ENCODE measurements around the gene ATP7B. TPM values are rescaled to one million over a fixed set of nuclear protein-coding genes. Genes with fewer than 3 reads are reported as not detected.

Gene ATP7B
- total RNA-seq, 2 donors from 2014 or later, result 20.4 to 29.2 TPM

DNA sequence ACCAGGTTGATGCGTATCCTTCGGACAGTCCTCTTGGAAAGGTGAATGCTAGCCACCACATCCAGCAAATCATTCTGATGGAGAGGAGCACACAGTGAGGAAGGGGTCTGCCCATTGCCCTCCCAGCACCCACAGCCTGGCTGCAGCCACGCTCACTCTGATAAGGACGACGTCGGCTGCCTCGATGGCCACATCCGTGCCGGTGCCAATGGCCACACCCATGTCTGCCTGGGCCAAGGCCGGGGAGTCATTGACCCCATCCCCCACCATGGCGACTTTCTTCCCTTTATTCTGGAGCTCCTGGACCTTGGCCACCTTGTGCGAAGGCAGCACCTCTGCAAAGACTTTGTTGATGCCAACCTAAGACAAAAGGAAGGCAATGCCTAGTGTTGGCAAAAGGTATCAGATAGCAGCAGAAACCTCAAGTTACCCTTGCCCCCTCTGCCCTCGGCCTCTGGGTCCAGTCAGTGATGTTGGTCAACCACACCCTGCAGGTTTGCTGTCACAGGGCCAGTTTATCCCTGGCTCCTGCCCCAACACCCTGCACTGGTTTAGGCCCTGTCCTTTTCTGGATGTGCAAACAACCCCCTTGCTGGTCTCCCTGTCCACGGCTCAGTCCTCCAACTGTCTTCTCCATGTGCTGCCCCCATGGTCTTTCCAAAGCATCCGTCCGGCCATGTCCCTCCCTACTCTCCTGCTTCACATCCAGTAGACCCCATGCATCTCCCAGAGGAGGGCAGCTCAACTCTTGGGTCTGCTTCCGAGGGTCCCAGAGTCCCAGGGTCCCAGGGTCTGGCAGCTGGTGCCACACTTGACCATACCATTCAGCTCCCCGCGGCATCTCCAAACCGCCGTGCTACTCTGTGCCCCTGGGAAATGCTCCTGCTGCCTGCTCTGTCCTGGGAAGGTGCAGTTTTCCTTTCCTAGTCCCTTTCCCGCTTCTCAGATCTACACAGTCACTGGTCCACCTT lies 73.6 kb downstream of the ATP7B start:
- H3K27ac ChIP-seq (ENCODE audit: low read depth, low read length), result no peak overlapping the region
- no peak overlapping the region for H3K9ac ChIP-seq (ENCODE audit: extremely low read depth, low read length, poor library complexity, severe bottlenecking)
- no peak overlapping the region for H3K4me3 Mint-ChIP-seq
- no peak overlapping the region for H3K27ac Mint-ChIP-seq
- no peaks in the 10 kb centered on the region for H3K9me3 ChIP-seq (ENCODE audit: control insufficient read depth, low read length)
- 93 to 97% methylated on average over 12 to 22 of the region's 22 CpGs for WGBS, 2 experiments (ENCODE audit: insufficient coverage in 1 of 2, insufficient read length in 1 of 2)
- peaks cover 2% of the 10 kb centered on the region for H3K36me3 ChIP-seq (ENCODE audit: control insufficient read depth, insufficient read depth, low read length)
- no peaks in the 10 kb centered on the region for H3K27me3 ChIP-seq (ENCODE audit: control insufficient read depth, insufficient read depth, low read length, poor library complexity, severe bottlenecking)
- peaks cover 7% of the 10 kb centered on the region for H3K4me1 ChIP-seq (ENCODE audit: control insufficient read depth, insufficient read depth, low read length)
- H3K4me1 Mint-ChIP-seq, result peaks cover 19% of the 10 kb centered on the region
- H3K27me3 Mint-ChIP-seq (ENCODE audit: insufficient read depth), result no peaks in the 10 kb centered on the region
- no peaks in the 10 kb centered on the region for H3K9me3 Mint-ChIP-seq
- H3K36me3 Mint-ChIP-seq (ENCODE audit: low read depth), result peaks cover 9% of the 10 kb centered on the region
- H3K4me3 ChIP-seq (ENCODE audit: low read length), result no peak overlapping the region
- peak; percentile 22 for DNase-seq
- TF ChIP-seq, protein P1, sequence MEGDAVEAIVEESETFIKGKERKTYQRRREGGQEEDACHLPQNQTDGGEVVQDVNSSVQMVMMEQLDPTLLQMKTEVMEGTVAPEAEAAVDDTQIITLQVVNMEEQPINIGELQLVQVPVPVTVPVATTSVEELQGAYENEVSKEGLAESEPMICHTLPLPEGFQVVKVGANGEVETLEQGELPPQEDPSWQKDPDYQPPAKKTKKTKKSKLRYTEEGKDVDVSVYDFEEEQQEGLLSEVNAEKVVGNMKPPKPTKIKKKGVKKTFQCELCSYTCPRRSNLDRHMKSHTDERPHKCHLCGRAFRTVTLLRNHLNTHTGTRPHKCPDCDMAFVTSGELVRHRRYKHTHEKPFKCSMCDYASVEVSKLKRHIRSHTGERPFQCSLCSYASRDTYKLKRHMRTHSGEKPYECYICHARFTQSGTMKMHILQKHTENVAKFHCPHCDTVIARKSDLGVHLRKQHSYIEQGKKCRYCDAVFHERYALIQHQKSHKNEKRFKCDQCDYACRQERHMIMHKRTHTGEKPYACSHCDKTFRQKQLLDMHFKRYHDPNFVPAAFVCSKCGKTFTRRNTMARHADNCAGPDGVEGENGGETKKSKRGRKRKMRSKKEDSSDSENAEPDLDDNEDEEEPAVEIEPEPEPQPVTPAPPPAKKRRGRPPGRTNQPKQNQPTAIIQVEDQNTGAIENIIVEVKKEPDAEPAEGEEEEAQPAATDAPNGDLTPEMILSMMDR (conservative IDR thresholded peaks at IDR 0.05), result no peak

- H3K9ac ChIP-seq (ENCODE audit: extremely low read depth, low read length, poor library complexity, severe bottlenecking), result no peak overlapping the region
- no peak overlapping the region for H3K27ac ChIP-seq (ENCODE audit: low read depth, low read length)
- no peaks in the 10 kb centered on the region for H3K9me3 ChIP-seq (ENCODE audit: control insufficient read depth, low read length)
- Mint-ChIP-seq H3K27me3 (ENCODE audit: insufficient read depth) (no peaks in the 10 kb centered on the region), H3K4me3 (no peak overlapping the region), H3K27ac (no peak overlapping the region), H3K4me1 (peaks cover 14% of the 10 kb centered on the region), H3K36me3 (ENCODE audit: low read depth) (peaks cover 9% of the 10 kb centered on the region), H3K9me3 (no peaks in the 10 kb centered on the region)
- TF ChIP-seq, protein P1 (conservative IDR thresholded peaks at IDR 0.05), result peak; percentile 79
- peak; percentile 88 for DNase-seq
- H3K4me3 ChIP-seq (ENCODE audit: low read length), result no peak overlapping the region
- no peaks in the 10 kb centered on the region for H3K27me3 ChIP-seq (ENCODE audit: control insufficient read depth, insufficient read depth, low read length, poor library complexity, severe bottlenecking)
- H3K4me1 ChIP-seq (ENCODE audit: control insufficient read depth, insufficient read depth, low read length), result peaks cover 7% of the 10 kb centered on the region
- H3K36me3 ChIP-seq (ENCODE audit: control insufficient read depth, insufficient read depth, low read length), result peaks cover 2% of the 10 kb centered on the region
- 67 to 77% methylated on average over 6 to 14 of the region's 14 CpGs for WGBS, 2 experiments (ENCODE audit: insufficient coverage in 1 of 2, insufficient read length in 1 of 2)
Measured at GRCh38 chr13:51935326-51936171, 75.7 kb downstream of the ATP7B start.

DNA sequence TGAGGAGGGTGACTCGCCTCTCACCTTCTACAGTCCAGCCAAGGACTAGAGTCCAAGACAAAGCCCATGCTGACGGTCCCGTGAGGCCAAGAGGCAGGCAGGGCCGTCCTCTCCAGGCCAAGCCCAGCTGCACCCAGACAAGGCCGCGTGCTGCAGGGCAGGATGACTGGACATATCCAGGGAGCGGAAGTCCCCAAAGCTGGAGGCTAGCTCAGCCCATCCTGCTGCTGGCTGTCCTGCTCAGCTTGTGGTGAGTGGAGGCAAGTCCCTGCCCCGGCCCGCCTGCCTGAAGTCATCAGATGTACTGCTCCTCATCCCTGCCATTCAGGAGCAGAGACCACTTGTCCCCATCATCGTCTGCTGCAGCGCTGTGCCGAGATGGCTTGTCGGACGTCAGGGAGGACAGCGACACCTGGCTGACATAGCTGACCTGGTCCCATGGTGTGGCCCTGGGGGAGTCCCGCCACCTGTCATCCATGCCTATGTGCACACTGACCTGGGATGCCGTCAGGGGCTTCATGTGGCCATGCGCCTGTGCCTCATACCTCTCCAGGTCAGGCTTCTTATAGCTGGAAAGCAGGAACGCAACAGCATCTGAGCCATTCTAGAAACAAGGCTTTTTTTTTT lies 76.7 kb downstream of the ATP7B start:
- H3K36me3 Mint-ChIP-seq (ENCODE audit: low read depth), result peaks cover 8% of the 10 kb centered on the region
- Histone ChIP-seq H3K4me3 (ENCODE audit: low read length) (no peak overlapping the region), H3K9me3 (ENCODE audit: control insufficient read depth, low read length) (no peaks in the 10 kb centered on the region), H3K4me1 (ENCODE audit: control insufficient read depth, insufficient read depth, low read length) (peaks cover 7% of the 10 kb centered on the region), H3K27ac (ENCODE audit: low read depth, low read length) (no peak overlapping the region), H3K9ac (ENCODE audit: extremely low read depth, low read length, poor library complexity, severe bottlenecking) (no peak overlapping the region), H3K27me3 (ENCODE audit: control insufficient read depth, insufficient read depth, low read length, poor library complexity, severe bottlenecking) (no peaks in the 10 kb centered on the region), H3K36me3 (ENCODE audit: control insufficient read depth, insufficient read depth, low read length) (peaks cover 2% of the 10 kb centered on the region)
- WGBS, 2 experiments (ENCODE audit: insufficient coverage in 1 of 2, insufficient read length in 1 of 2), result 93 to 96% methylated on average over 14 to 19 of the region's 19 CpGs
- TF ChIP-seq, protein P1 (conservative IDR thresholded peaks at IDR 0.05), result peak; percentile 41
- H3K4me1 Mint-ChIP-seq, result peaks cover 14% of the 10 kb centered on the region
- H3K4me3 Mint-ChIP-seq, result no peak overlapping the region
- H3K9me3 Mint-ChIP-seq, result no peaks in the 10 kb centered on the region
- peak; percentile 62 for DNase-seq
- no peak overlapping the region for H3K27ac Mint-ChIP-seq
- no peaks in the 10 kb centered on the region for H3K27me3 Mint-ChIP-seq (ENCODE audit: insufficient read depth)
